Measurements from ENCODE around the gene RTN4RL1.

DNA sequence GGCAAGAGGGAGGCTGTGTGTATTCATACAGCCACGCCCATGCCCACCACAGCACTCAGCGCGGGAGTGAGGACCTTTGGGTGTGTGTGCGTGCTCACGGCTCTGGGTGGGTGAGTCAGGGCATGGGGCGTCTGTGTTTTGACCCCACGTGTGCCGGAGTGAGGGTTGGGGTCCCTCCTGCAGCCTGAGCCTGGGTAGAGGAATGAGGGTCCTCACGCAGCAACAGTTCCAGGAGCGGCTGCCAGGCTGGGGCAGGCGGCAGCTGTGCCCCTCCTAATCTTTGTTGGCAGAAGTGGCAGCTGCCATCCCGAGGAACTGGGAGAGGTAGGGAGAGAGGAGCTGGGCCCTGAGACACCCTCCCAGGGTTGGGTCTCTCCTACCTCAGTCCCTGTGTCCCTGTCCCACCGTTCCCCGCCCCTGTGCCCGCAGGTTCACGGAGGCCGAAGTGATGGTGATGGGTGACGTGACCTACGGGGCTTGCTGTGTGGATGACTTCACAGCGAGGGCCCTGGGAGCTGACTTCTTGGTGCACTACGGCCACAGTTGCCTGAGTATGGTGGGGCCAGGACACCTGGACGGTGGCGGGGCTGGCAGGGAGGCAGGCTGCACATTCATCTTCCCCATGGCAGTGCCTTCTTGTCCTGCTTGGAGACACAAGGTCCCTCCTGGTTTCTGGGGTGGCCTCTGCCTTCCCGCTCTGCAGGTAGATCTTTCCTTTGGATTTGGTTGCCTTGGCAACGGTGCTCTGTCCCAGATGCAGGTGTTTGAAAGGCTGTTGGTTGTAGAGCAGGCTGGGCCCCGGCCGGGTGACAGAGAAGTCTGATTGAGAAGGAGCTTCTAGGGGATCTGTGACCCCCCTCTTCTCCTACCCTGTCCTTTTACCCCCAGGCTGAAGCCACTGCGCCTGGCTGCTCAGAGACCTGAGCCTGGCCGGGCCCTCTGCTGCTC lies 10.7 kb upstream of the RTN4RL1 start:
- TF ChIP-seq CTCF (IDR thresholded peaks at IDR 0.05) (no peak), POLR2A (IDR thresholded peaks at IDR 0.05) (no peak)

Measured in heart left ventricle (tissue), 13 donors.